Measurements from ENCODE around the gene ADGRG3. TPM values are rescaled to one million over a fixed set of nuclear protein-coding genes. Genes with fewer than 3 reads are reported as not detected.

The ADGRG3 gene
- total RNA-seq, 1 experiment from 2014 or later, result not detected

- Mint-ChIP-seq H3K4me3 (ENCODE audit: low read depth, unreplicated experiment) (peak within 1 kb of the TSS; percentile 67), H3K27ac (ENCODE audit: unreplicated experiment) (peak within 1 kb of the TSS; percentile 73), H3K27me3 (ENCODE audit: unreplicated experiment) (no peaks in the 10 kb centered on the region), H3K9me3 (ENCODE audit: low read depth, unreplicated experiment) (no peaks in the 10 kb centered on the region), H3K36me3 (ENCODE audit: insufficient read depth, unreplicated experiment) (peaks cover 64% of the 10 kb centered on the region), H3K4me1 (ENCODE audit: low read depth, unreplicated experiment) (peaks cover 74% of the 10 kb centered on the region)
- no TSS peak for BruUV-seq (replicated peaks)
- TF ChIP-seq, protein P1, sequence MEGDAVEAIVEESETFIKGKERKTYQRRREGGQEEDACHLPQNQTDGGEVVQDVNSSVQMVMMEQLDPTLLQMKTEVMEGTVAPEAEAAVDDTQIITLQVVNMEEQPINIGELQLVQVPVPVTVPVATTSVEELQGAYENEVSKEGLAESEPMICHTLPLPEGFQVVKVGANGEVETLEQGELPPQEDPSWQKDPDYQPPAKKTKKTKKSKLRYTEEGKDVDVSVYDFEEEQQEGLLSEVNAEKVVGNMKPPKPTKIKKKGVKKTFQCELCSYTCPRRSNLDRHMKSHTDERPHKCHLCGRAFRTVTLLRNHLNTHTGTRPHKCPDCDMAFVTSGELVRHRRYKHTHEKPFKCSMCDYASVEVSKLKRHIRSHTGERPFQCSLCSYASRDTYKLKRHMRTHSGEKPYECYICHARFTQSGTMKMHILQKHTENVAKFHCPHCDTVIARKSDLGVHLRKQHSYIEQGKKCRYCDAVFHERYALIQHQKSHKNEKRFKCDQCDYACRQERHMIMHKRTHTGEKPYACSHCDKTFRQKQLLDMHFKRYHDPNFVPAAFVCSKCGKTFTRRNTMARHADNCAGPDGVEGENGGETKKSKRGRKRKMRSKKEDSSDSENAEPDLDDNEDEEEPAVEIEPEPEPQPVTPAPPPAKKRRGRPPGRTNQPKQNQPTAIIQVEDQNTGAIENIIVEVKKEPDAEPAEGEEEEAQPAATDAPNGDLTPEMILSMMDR (IDR thresholded peaks at IDR 0.05; ENCODE audit: unreplicated experiment), result peak; percentile 30
- intact Hi-C loops (cut with micrococcal nuclease; ENCODE audit: unreplicated experiment), result loop anchor here (1.0 kb wide), 1 partner anchor 21 kb away; no protein-coding TSS in a partner anchor
- CTCF ChIA-PET, result interaction anchor here (0.6 to 1.2 kb wide), 12 partner anchors 8 to 107 kb away, joined by 3 to 10 read pairs (median 4); partner anchors contain the start of gene KATNB1
- peak; percentile 90 for DNase-seq
These were observed 39.9 kb upstream of the ADGRG3 start, which contains the start of gene ADGRG1 for GRCh38 chr16:57628008-57628781. ADGRG1 (plus strand) TSS chr16:57628630; CDS start chr16:57650288, 21,658 bp downstream.

- intact Hi-C loops (cut with micrococcal nuclease; ENCODE audit: unreplicated experiment), result loop anchor here (1.0 kb wide), 1 partner anchor 20 kb away; no protein-coding TSS in a partner anchor
- CTCF ChIA-PET, result interaction anchor here (0.6 to 1.2 kb wide), 10 partner anchors 9 to 57 kb away, joined by 3 to 10 read pairs (median 4); no protein-coding TSS in a partner anchor
- Mint-ChIP-seq H3K27me3 (ENCODE audit: unreplicated experiment) (no peaks in the 10 kb centered on the region), H3K4me3 (ENCODE audit: low read depth, unreplicated experiment) (peak overlapping the region; percentile 67), H3K36me3 (ENCODE audit: insufficient read depth, unreplicated experiment) (peaks cover 58% of the 10 kb centered on the region), H3K4me1 (ENCODE audit: low read depth, unreplicated experiment) (peaks cover 72% of the 10 kb centered on the region), H3K27ac (ENCODE audit: unreplicated experiment) (peak overlapping the region; percentile 73), H3K9me3 (ENCODE audit: low read depth, unreplicated experiment) (no peaks in the 10 kb centered on the region)
- no TSS peak for BruUV-seq (replicated peaks)
- no peak for DNase-seq
- TF ChIP-seq, protein P1 (IDR thresholded peaks at IDR 0.05; ENCODE audit: unreplicated experiment), result no peak
These were observed 39.3 kb upstream of the ADGRG3 start for GRCh38 chr16:57628783-57629293.

DNA sequence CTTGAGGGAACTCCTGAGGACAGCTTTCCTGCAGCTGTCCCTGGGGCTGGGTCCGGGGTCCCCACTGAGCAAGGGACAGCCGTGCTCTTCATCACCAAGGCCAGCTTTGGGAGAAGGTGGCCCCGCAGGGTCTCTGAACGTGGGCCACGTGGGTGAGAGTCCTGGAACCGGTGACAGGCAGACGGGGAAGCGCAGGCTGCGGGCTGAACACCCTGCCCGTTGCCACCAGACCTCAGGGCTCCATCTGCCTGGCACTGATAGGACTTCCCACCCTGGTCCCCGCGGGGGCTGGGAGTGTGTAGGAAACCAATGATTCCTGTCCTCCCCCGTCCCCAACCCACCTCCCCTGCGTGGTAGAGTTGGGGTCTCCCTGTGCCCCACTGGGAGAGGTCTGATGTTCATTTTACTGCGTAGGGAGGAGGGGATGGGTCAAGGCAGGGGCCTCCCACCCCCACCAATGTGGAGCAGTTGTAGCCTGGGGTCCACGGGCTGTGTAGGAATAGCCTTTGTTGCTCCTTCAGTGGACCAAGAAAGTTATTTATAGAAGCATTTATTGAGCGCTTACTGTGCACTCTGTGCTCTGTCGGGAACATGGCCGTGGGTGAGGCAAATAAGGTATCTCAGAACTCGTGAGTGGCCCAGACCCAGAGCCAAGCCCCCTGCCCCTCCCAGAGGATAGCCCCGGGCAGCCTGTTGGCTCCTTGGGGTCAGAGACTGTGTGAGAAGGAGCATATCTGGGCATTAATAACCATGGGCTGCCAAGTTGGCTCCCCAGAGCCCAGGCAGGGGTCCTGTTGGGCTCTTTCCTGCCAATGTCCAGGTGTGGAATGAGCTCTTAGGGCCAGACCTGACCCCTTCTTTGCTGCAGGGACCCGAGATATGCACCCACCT, 38.3 kb upstream of the ADGRG3 start:
- Mint-ChIP-seq H3K4me1 (ENCODE audit: low read depth, unreplicated experiment) (peaks cover 74% of the 10 kb centered on the region), H3K4me3 (ENCODE audit: low read depth, unreplicated experiment) (peak overlapping the region; percentile 67), H3K9me3 (ENCODE audit: low read depth, unreplicated experiment) (no peaks in the 10 kb centered on the region), H3K27ac (ENCODE audit: unreplicated experiment) (peak overlapping the region; percentile 28), H3K27me3 (ENCODE audit: unreplicated experiment) (no peaks in the 10 kb centered on the region), H3K36me3 (ENCODE audit: insufficient read depth, unreplicated experiment) (peaks cover 61% of the 10 kb centered on the region)
- DNase-seq, result no peak
- intact Hi-C loops (cut with micrococcal nuclease; ENCODE audit: unreplicated experiment), result no loop called here
- TF ChIP-seq, protein P1 (IDR thresholded peaks at IDR 0.05; ENCODE audit: unreplicated experiment), result no peak
- no TSS peak for BruUV-seq (replicated peaks)
- CTCF ChIA-PET, result interaction anchor here (0.6 kb wide), 1 partner anchor 8 kb away, joined by 3 read pairs; no protein-coding TSS in a partner anchor

GRCh38 chr16:57630407-57630797, 37.7 kb upstream of the ADGRG3 start:
- H3K4me3 Mint-ChIP-seq (ENCODE audit: low read depth, unreplicated experiment), result no peak overlapping the region
- H3K27ac Mint-ChIP-seq (ENCODE audit: unreplicated experiment), result peak overlapping the region; percentile 28
- H3K4me1 Mint-ChIP-seq (ENCODE audit: low read depth, unreplicated experiment), result peaks cover 72% of the 10 kb centered on the region
- BruUV-seq (replicated peaks), result no TSS peak
- TF ChIP-seq, protein P1 (IDR thresholded peaks at IDR 0.05; ENCODE audit: unreplicated experiment), result no peak
- peaks cover 58% of the 10 kb centered on the region for H3K36me3 Mint-ChIP-seq (ENCODE audit: insufficient read depth, unreplicated experiment)
- no peaks in the 10 kb centered on the region for H3K27me3 Mint-ChIP-seq (ENCODE audit: unreplicated experiment)
- H3K9me3 Mint-ChIP-seq (ENCODE audit: low read depth, unreplicated experiment), result no peaks in the 10 kb centered on the region
- CTCF ChIA-PET, result interaction anchor here (0.6 kb wide), 1 partner anchor 9 kb away, joined by 3 read pairs; no protein-coding TSS in a partner anchor
- intact Hi-C loops (cut with micrococcal nuclease; ENCODE audit: unreplicated experiment), result no loop called here
- DNase-seq, result no peak

All from Calu3 (cell line).